ENCODE results near the gene THADA.

THADA gene

GRCh38 chr2:43250015-43250414 lies 345.8 kb downstream of the THADA start:
- H3K9ac ChIP-seq (ENCODE audit: low read length), result no peak overlapping the region
- H3K79me2 ChIP-seq (ENCODE audit: insufficient read depth, low read length), result no peaks in the 10 kb centered on the region
- no peak overlapping the region for H2AFZ ChIP-seq (ENCODE audit: low read length)
- no peaks in the 10 kb centered on the region for H3K36me3 ChIP-seq (ENCODE audit: insufficient read depth, low read length)
- no peaks in the 10 kb centered on the region for H3K4me1 ChIP-seq (ENCODE audit: insufficient read depth, low read length, severe bottlenecking)
- no peaks in the 10 kb centered on the region for H3K9me3 ChIP-seq (ENCODE audit: low read length)
- H3K9me2 ChIP-seq (ENCODE audit: low read depth, low read length), result no peaks in the 10 kb centered on the region
- no peaks in the 10 kb centered on the region for H4K20me1 ChIP-seq (ENCODE audit: insufficient read depth, low read length)
- no peaks in the 10 kb centered on the region for H3F3A ChIP-seq (ENCODE audit: insufficient read depth, low read length)
- no peak for TF ChIP-seq EZH2 (IDR thresholded peaks at IDR 0.05; ENCODE audit: borderline replicate concordance, low read length)
- no peak for TF ChIP-seq CTCF (IDR thresholded peaks at IDR 0.05; ENCODE audit: low read length)
- H3K4me2 ChIP-seq (ENCODE audit: low read length), result no peak overlapping the region
- H3K27ac ChIP-seq (ENCODE audit: low read depth, low read length, poor library complexity, severe bottlenecking), result no peak overlapping the region
- no peak overlapping the region for H3K4me3 ChIP-seq (ENCODE audit: low read depth, low read length, poor library complexity, severe bottlenecking)
- H3K27me3 ChIP-seq (ENCODE audit: insufficient read depth, low read length), result no peaks in the 10 kb centered on the region

- Histone ChIP-seq H3K27ac (ENCODE audit: low read depth, low read length, poor library complexity, severe bottlenecking) (no peak overlapping the region), H3K9ac (ENCODE audit: low read length) (no peak overlapping the region), H3K79me2 (ENCODE audit: insufficient read depth, low read length) (no peaks in the 10 kb centered on the region), H3K4me3 (ENCODE audit: low read depth, low read length, poor library complexity, severe bottlenecking) (no peak overlapping the region), H3K4me2 (ENCODE audit: low read length) (no peak overlapping the region), H3K36me3 (ENCODE audit: insufficient read depth, low read length) (no peaks in the 10 kb centered on the region), H4K20me1 (ENCODE audit: insufficient read depth, low read length) (no peaks in the 10 kb centered on the region), H3F3A (ENCODE audit: insufficient read depth, low read length) (no peaks in the 10 kb centered on the region), H3K27me3 (ENCODE audit: insufficient read depth, low read length) (no peaks in the 10 kb centered on the region), H3K9me3 (ENCODE audit: low read length) (no peaks in the 10 kb centered on the region), H2AFZ (ENCODE audit: low read length) (no peak overlapping the region), H3K4me1 (ENCODE audit: insufficient read depth, low read length, severe bottlenecking) (no peaks in the 10 kb centered on the region), H3K9me2 (ENCODE audit: low read depth, low read length) (no peaks in the 10 kb centered on the region)
- TF ChIP-seq CTCF (IDR thresholded peaks at IDR 0.05; ENCODE audit: low read length), result no peak
- no peak for TF ChIP-seq EZH2 (IDR thresholded peaks at IDR 0.05; ENCODE audit: borderline replicate concordance, low read length)
Measured at GRCh38 chr2:43248621-43249020, 347.2 kb downstream of the THADA start.

GRCh38 chr2:43246641-43247040 lies 349.2 kb downstream of the THADA start:
- Histone ChIP-seq H3K27me3 (ENCODE audit: insufficient read depth, low read length) (no peaks in the 10 kb centered on the region), H3K79me2 (ENCODE audit: insufficient read depth, low read length) (no peaks in the 10 kb centered on the region), H3K9ac (ENCODE audit: low read length) (no peak overlapping the region), H4K20me1 (ENCODE audit: insufficient read depth, low read length) (no peaks in the 10 kb centered on the region), H3K4me1 (ENCODE audit: insufficient read depth, low read length, severe bottlenecking) (no peaks in the 10 kb centered on the region), H2AFZ (ENCODE audit: low read length) (no peak overlapping the region), H3K9me2 (ENCODE audit: low read depth, low read length) (no peaks in the 10 kb centered on the region), H3F3A (ENCODE audit: insufficient read depth, low read length) (no peaks in the 10 kb centered on the region), H3K9me3 (ENCODE audit: low read length) (no peaks in the 10 kb centered on the region), H3K27ac (ENCODE audit: low read depth, low read length, poor library complexity, severe bottlenecking) (no peak overlapping the region), H3K4me2 (ENCODE audit: low read length) (no peak overlapping the region), H3K4me3 (ENCODE audit: low read depth, low read length, poor library complexity, severe bottlenecking) (no peak overlapping the region), H3K36me3 (ENCODE audit: insufficient read depth, low read length) (no peaks in the 10 kb centered on the region)
- TF ChIP-seq CTCF (IDR thresholded peaks at IDR 0.05; ENCODE audit: low read length) (no peak), EZH2 (IDR thresholded peaks at IDR 0.05; ENCODE audit: borderline replicate concordance, low read length) (no peak)
